Measurements from ENCODE around the gene LINGO1.

- TF ChIP-seq CTCF (IDR thresholded peaks at IDR 0.05): no peak
- TF ChIP-seq ZFX (IDR thresholded peaks at IDR 0.05; ENCODE audit: borderline replicate concordance): no peak
These were observed 33.6 kb upstream of the LINGO1 start for GRCh38 chr15:77666296-77666660.

Data from 22Rv1 (cell line).